Measurements from ENCODE around the gene MMP1.

Gene MMP1

GRCh38 chr11:102802341-102802740, 4.4 kb upstream of the MMP1 start:
- no peak for DNase-seq

- no peak for DNase-seq
Observed at GRCh38 chr11:102800767-102801166, 2.8 kb upstream of the MMP1 start.

GRCh38 chr11:102799681-102800340, 1.9 kb upstream of the MMP1 start:
- DNase-seq: no peak

- DNase-seq: no peak
Observed at GRCh38 chr11:102794382-102794781, 3.6 kb downstream of the MMP1 start.

- no peak for DNase-seq
Observed at GRCh38 chr11:102793677-102794290, 4.2 kb downstream of the MMP1 start.

GRCh38 chr11:102792604-102793003, 5.4 kb downstream of the MMP1 start:
- DNase-seq: no peak

- DNase-seq: no peak
Observed at GRCh38 chr11:102791271-102792036, 6.5 kb downstream of the MMP1 start.

- no peak for DNase-seq
Observed at GRCh38 chr11:102788334-102788995, 9.5 kb downstream of the MMP1 start.

- no peak for DNase-seq
Observed at GRCh38 chr11:102784380-102784779, 13.6 kb downstream of the MMP1 start.

- no peak for DNase-seq
Observed at GRCh38 chr11:102783720-102784119, 14.2 kb downstream of the MMP1 start.

GRCh38 chr11:102783016-102783415, 14.9 kb downstream of the MMP1 start:
- DNase-seq: no peak

- DNase-seq: no peak
Observed at GRCh38 chr11:102781676-102782075, 16.3 kb downstream of the MMP1 start.

- no peak for DNase-seq
Observed at GRCh38 chr11:102780491-102780918, 17.5 kb downstream of the MMP1 start, which contains the start of gene MMP10. MMP10 (minus strand) TSS chr11:102780628; CDS start chr11:102780591, 37 bp downstream.

GRCh38 chr11:102776454-102776853, 21.5 kb downstream of the MMP1 start:
- no peak for DNase-seq

GRCh38 chr11:102773386-102773785, 24.6 kb downstream of the MMP1 start:
- DNase-seq: no peak

GRCh38 chr11:102771351-102771750, 26.6 kb downstream of the MMP1 start:
- no peak for DNase-seq

GRCh38 chr11:102770191-102770590, 27.8 kb downstream of the MMP1 start:
- DNase-seq: no peak

GRCh38 chr11:102767800-102768199, 30.2 kb downstream of the MMP1 start:
- DNase-seq: no peak

GRCh38 chr11:102763440-102763839, 34.5 kb downstream of the MMP1 start:
- no peak for DNase-seq

- DNase-seq: no peak
Observed at GRCh38 chr11:102762361-102762767, 35.6 kb downstream of the MMP1 start.

- DNase-seq: no peak
Observed at GRCh38 chr11:102761646-102762238, 36.2 kb downstream of the MMP1 start.

- DNase-seq: no peak
Observed at GRCh38 chr11:102760344-102761035, 37.5 kb downstream of the MMP1 start.
